GM12873 (cell line): ENCODE results near the gene PHGDH.

Experiments
- CTCF ChIP-seq: IDR thresholded peaks from 2 replicates; pipeline ENCODE4 v1.5.1; 2012; ENCODE audit warnings: low read depth, mild to moderate bottlenecking, moderate library complexity, low read length, control low read depth; ENCODE audit not compliant: insufficient read depth; ENCODE audit errors: missing control alignments

The PHGDH gene

GRCh38 chr1:119682141-119682540 lies 29.6 kb upstream of the PHGDH start:
- no peak for TF ChIP-seq CTCF

- TF ChIP-seq CTCF, result no peak
Measured at GRCh38 chr1:119683893-119684292, 27.8 kb upstream of the PHGDH start.

GRCh38 chr1:119686661-119687060 lies 25.1 kb upstream of the PHGDH start:
- TF ChIP-seq CTCF, result no peak

GRCh38 chr1:119687434-119688079 lies 24.2 kb upstream of the PHGDH start:
- TF ChIP-seq CTCF, result no peak

GRCh38 chr1:119688810-119689209 lies 22.9 kb upstream of the PHGDH start:
- TF ChIP-seq CTCF, result no peak

GRCh38 chr1:119689511-119689910 lies 22.2 kb upstream of the PHGDH start:
- TF ChIP-seq CTCF, result no peak

- no peak for TF ChIP-seq CTCF
Measured at GRCh38 chr1:119697598-119697997, 14.1 kb upstream of the PHGDH start.
